GM21526 (cell line): ENCODE measurements around the gene NAP1L5.
A peak's percentile ranks its signal among the peaks of the same experiment; 100 is the strongest.

Experiments
- ATAC-seq: cut with Tn5 transposase; IDR thresholded peaks from one replicate; pipeline ENCODE4 v1.9.1; 2021; ENCODE audit warnings: moderate library complexity; ENCODE audit not compliant: unreplicated experiment, low FRiP score

Gene NAP1L5

DNA sequence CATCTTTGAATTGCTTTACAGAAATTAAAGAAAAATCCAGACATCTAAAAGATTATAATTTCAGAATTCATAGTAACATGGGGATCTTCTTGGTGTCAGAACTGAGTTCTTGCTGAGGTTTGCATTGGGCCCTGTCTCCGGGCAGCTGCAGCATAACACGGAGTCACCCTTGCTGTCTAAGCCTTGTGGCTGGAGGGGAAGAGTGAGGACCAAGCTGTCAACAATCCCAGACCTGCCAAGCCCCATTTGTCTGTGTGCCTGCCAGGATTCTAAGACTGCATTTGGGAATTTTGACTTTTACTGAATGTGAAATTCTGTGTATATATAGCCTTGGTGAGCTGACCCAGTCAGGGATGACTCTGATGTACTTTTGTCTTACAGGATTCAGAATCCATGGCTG is 25.2 kb upstream of the NAP1L5 start:
- no peak for ATAC-seq

- ATAC-seq = no peak
These were observed 24.7 kb upstream of the NAP1L5 start for GRCh38 chr4:88722276-88722780.

DNA sequence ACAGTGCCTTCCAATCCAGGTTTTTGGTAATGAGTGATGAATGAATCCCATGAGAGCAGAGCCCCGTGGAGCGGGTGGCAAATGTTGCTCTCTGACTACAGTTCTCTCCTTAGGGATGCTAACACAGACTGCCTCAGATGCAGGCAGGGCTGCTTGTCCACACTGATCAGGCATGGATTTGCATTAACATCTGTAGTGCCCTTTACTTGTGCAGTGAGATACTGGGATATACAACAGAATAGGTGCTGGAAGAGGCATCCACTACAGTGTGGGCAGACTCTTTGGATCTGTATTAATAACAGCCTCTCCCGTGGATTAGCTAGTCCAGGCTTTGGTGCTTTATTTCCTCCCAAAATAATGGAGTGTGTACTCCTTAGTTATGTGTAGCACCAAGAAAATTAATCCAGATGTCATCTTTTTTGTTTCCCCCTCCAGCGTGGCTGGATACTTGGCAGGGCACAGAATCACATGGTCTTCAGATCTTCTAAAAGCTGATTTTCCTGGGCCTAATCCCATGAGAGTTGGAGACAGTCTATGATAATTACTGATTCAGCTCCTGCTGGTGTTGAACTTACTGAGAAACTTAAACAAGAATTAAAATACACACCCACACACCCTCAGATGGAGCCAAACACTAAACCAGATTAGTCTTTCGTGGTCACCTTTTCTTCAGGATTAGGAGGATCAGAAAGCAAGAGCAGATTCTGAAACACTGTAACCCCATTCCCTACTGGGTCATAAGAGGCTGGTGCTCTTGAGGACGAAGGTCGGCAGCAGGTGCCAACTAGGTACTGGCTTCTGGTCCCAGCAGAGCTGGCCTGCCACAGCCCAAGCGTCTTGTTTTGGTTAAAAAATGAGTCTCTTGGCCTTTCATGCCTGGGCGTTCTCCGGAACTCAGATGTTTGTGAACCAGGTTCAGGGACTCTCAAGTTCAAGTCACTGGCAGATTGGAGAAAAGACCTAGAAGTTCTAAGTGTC is 23.1 kb upstream of the NAP1L5 start:
- no peak for ATAC-seq

GRCh38 chr4:88719381-88719780 is 21.8 kb upstream of the NAP1L5 start:
- ATAC-seq = no peak

DNA sequence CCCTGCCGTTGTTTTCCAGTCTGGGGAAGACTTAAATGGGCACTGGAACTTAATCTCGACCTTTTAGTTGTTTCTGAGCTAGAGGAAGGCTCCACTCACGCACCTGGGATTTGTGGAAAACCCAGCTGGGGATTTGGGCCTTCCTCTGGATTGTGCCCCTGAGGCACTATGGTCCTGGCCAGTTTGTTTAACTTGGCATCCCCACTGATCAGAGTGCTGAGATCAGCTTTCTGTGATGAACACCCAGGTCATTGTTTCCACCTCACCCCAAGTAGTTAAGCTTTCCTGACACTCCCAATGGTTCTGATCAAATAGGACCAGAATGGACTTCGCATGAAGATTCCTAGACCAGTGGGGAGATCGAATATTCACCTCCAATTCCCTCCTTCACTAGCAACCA is 20.5 kb upstream of the NAP1L5 start:
- no peak for ATAC-seq

DNA sequence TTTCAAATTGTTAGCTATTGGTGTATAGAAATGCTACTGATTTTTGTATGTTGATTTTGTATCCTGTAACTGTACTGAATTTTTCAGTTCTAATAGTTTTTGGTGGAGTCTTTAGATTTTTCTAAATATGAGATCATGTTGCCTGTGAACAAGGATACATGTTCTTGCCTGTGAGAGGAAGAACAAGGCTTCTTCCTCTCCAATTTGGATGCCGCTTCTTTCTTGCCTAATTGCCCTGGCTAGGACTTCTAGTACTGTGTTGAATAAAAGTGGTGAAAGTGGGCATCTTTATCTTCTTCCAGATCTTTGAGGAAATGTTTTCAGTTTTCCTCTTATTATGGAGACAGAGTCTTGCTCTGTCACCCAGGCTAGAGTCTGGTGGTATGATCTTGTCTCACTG is 16.2 kb upstream of the NAP1L5 start:
- ATAC-seq = no peak

- ATAC-seq = no peak
These were observed 12.4 kb upstream of the NAP1L5 start for GRCh38 chr4:88709989-88710388.

- no peak for ATAC-seq
These were observed 8.9 kb upstream of the NAP1L5 start for GRCh38 chr4:88706574-88706973.

- no peak for ATAC-seq
These were observed 8.3 kb upstream of the NAP1L5 start for GRCh38 chr4:88705805-88706492.

DNA sequence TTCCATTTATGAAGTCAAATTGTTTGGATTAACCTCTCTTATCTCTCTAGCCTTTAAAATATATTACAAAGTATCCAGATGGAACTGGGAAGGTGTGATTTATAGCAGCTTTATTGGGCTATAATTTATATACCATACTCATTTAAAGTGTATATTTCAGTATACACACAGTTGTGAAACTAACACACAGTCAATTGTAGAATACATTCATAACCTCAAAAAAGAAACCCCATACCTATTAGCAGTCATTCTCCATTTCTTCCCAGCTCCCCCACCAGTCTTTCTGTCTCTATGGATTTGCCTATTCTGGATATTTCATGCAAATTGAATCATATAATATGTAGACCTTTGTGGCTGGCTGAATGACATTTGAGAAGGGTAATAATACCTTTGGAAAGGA is 7.6 kb upstream of the NAP1L5 start:
- no peak for ATAC-seq

GRCh38 chr4:88702782-88703181 is 5.2 kb upstream of the NAP1L5 start:
- no peak for ATAC-seq

GRCh38 chr4:88698519-88698918 is 890 bp upstream of the NAP1L5 start:
- no peak for ATAC-seq

DNA sequence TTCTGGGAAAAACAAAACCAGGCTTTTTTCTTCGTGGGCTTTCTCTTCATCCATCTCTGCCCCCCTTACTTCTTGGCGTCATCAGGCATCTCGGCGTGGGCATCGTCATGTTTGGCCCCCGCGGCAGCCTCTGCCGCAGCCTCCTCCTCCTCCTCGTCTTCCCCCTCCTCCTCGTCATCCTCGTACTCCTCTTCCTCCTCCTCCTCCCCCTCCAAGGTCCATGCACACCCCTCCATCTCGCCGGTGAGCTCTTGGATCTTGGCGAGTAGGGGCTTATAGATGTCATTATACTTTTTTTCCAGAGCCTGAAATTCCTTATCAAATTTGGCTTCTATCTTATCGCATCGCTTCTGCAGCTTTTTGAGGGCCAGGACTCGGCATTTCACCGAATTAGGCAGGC is 488 bp downstream of the NAP1L5 start:
- no peak for ATAC-seq

- no peak for ATAC-seq
These were observed 999 bp downstream of the NAP1L5 start for GRCh38 chr4:88696630-88697029.

DNA sequence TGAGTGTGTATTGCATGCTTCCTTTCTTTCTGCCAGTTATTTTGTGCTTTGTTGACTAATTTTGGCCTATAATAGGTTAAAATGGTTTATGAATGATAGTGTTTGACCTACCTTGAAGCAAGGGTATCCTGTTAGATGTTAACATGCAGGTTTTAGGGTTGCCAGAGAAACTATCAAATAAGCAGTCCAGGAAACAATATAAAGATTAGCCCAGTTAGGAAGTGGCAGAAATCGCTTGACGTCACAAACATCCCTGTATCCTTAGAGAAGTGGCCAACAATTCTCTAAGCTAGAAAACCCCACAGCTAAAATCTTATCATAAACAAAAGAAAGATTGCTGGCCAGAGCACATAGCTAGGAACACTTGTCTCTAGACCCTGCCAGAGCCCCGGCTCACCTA is 3.8 kb downstream of the NAP1L5 start:
- ATAC-seq = no peak

- ATAC-seq = no peak
These were observed 7.3 kb downstream of the NAP1L5 start for GRCh38 chr4:88690355-88690754.

DNA sequence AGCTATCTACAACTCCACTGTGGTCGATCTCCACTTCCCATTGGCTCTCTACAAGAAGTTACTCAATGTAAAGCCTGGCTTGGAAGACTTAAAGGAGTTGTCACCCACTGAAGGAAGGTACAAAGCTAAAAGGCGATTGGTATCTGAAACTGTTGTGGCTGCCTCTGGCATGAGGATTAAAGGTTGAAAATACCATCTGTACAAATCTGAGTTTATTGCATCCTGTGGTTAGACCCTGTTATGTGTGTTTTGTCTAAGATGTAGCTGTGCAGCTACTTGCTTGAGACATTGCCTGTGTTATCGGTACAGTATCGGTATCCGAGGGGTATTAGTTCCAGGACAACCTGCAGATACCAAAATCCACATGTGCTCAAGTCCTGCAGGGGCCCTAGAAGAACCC is 16.4 kb downstream of the NAP1L5 start:
- no peak for ATAC-seq

- no peak for ATAC-seq
These were observed 22.1 kb downstream of the NAP1L5 start for GRCh38 chr4:88675543-88675942.

GRCh38 chr4:88674979-88675378 is 22.6 kb downstream of the NAP1L5 start:
- no peak for ATAC-seq

GRCh38 chr4:88674565-88674964 is 23.1 kb downstream of the NAP1L5 start:
- ATAC-seq = no peak

GRCh38 chr4:88673886-88674285 is 23.7 kb downstream of the NAP1L5 start:
- no peak for ATAC-seq

- ATAC-seq = peak; percentile 76
These were observed 24.6 kb downstream of the NAP1L5 start for GRCh38 chr4:88672987-88673386.
